HepG2 (cell line): ENCODE data around the gene EPC2. TPM values are rescaled to one million over a fixed set of nuclear protein-coding genes. Genes with fewer than 3 reads are reported as not detected.
A peak's percentile ranks its signal among the peaks of the same experiment; 100 is the strongest.

ENCODE experiments used
- AHDC1 ChIP-seq: sonication (generic); formaldehyde crosslinking; IDR thresholded peaks from 2 replicates; pipeline ENCODE4 v1.5.1; 2020; ENCODE audit warnings: mild to moderate bottlenecking, missing genetic modification reagents, borderline replicate concordance
- ARNT2 ChIP-seq: sonication (generic); formaldehyde crosslinking; IDR thresholded peaks from 2 replicates; pipeline ENCODE4 v1.8.0; 2022; ENCODE audit warnings: mild to moderate bottlenecking, low read depth, missing genetic modification reagents, moderate library complexity
- ARNTL ChIP-seq: sonication (generic); formaldehyde crosslinking; IDR thresholded peaks from 2 replicates; pipeline ENCODE4 v1.4.0; 2020; ENCODE audit warnings: mild to moderate bottlenecking, missing genetic modification reagents
- DNMT3B ChIP-seq: conservative IDR thresholded peaks from 2 replicates; pipeline ENCODE4 v1.6.1; 2016; ENCODE audit warnings: missing biosample characterization, control low read depth
- GATA4 ChIP-seq: sonication (generic); IDR thresholded peaks from 2 replicates; pipeline ENCODE4 v1.6.1; 2016; ENCODE audit warnings: antibody characterized with exemption, low read depth, borderline replicate concordance
- HOXA5 ChIP-seq: sonication (generic); formaldehyde crosslinking; IDR thresholded peaks from 2 replicates; pipeline ENCODE4 v1.4.0; 2020; ENCODE audit warnings: missing genetic modification reagents
- IRF2 ChIP-seq: IDR thresholded peaks from 2 replicates; pipeline ENCODE4 v1.6.1; 2018; ENCODE audit warnings: missing genetic modification reagents, missing compliant biosample characterization
- ISL2 ChIP-seq: sonication (generic); formaldehyde crosslinking; IDR thresholded peaks from 2 replicates; pipeline ENCODE4 v1.5.0; 2020; ENCODE audit warnings: missing genetic modification reagents
- JUN ChIP-seq: sonication (generic); formaldehyde crosslinking; IDR thresholded peaks from 2 replicates; pipeline ENCODE4 v1.4.0; 2020; ENCODE audit warnings: mild to moderate bottlenecking, missing genetic modification reagents
- NR2F2 ChIP-seq: IDR thresholded peaks from 2 replicates; pipeline ENCODE4 v1.6.1; 2012; ENCODE audit warnings: low read depth, inconsistent platforms, borderline replicate concordance
- POGZ ChIP-seq: sonication (generic); formaldehyde crosslinking; IDR thresholded peaks from 2 replicates; pipeline ENCODE4 v1.4.0; 2020; ENCODE audit warnings: mild to moderate bottlenecking, missing genetic modification reagents
- SRSF4 ChIP-seq: fragments of 200-400 bp; formaldehyde crosslinking; IDR thresholded peaks from one replicate; pipeline ENCODE4 v1.6.1; 2018; ENCODE audit warnings: mild to moderate bottlenecking, low read depth, low read length, moderate library complexity; ENCODE audit not compliant: poor library complexity, severe bottlenecking
- SSRP1 ChIP-seq: IDR thresholded peaks from 2 replicates; pipeline ENCODE4 v1.6.1; 2016; ENCODE audit warnings: control low read depth
- ZBTB2 ChIP-seq: sonication (generic); formaldehyde crosslinking; IDR thresholded peaks from 2 replicates; pipeline ENCODE4 v1.8.0; 2022; ENCODE audit warnings: low read depth, missing genetic modification reagents
- ZBTB7B ChIP-seq: sonication (generic); formaldehyde crosslinking; IDR thresholded peaks from 2 replicates; pipeline ENCODE4 v1.4.0; 2020; ENCODE audit warnings: missing genetic modification reagents
- ZFY ChIP-seq: sonication (generic); formaldehyde crosslinking; IDR thresholded peaks from 2 replicates; pipeline ENCODE4 v1.4.0; 2020; ENCODE audit warnings: missing genetic modification reagents
- ZIK1 ChIP-seq: sonication (generic); formaldehyde crosslinking; IDR thresholded peaks from 2 replicates; pipeline ENCODE4 v1.5.0; 2020; ENCODE audit warnings: mild to moderate bottlenecking, low read depth, missing genetic modification reagents, borderline replicate concordance
- ZMYM4 ChIP-seq: sonication (generic); formaldehyde crosslinking; IDR thresholded peaks from 2 replicates; pipeline ENCODE4 v1.8.1; 2023; ENCODE audit warnings: mild to moderate bottlenecking, missing genetic modification reagents
- ZNF124 ChIP-seq: sonication (generic); formaldehyde crosslinking; IDR thresholded peaks from 2 replicates; pipeline ENCODE4 v1.4.0; 2020; ENCODE audit warnings: missing genetic modification reagents
- ZNF547 ChIP-seq: sonication (generic); formaldehyde crosslinking; IDR thresholded peaks from 2 replicates; pipeline ENCODE4 v1.5.1; 2020; ENCODE audit warnings: mild to moderate bottlenecking, missing genetic modification reagents
- ZSCAN9 ChIP-seq: IDR thresholded peaks from 2 replicates; pipeline ENCODE4 v1.6.1; 2016; ENCODE audit warnings: borderline replicate concordance
- polyA plus RNA-seq, 8 experiments: library from polyadenylated mRNA; depleted of rRNA in 3 of 8; stranded (reverse) in 7 of 8; unstranded in 1 of 8; fragments of >200 nt; fragmentation: Illumina TruSeq in 4 of 8; extraction: Trizol in 4 of 8; gene quantifications; 2 replicates each; pipeline versions ENCODE4 v1.2.1 to v1.2.3, GENCODE V29; 2011 to 2016; ENCODE audit warnings: low read depth in 4 of 8, missing spikeins in 1 of 8, mixed read lengths in 1 of 8; ENCODE audit not compliant: insufficient read depth in 1 of 8
- total RNA-seq, 5 experiments: library from RNA; depleted of rRNA; stranded (reverse); fragments of >200 nt; fragmentation: Illumina TruSeq; extraction: Trizol; gene quantifications; 2 replicates each; pipeline ENCODE4 v1.2.3, GENCODE V29; 2016; ENCODE audit warnings: low read depth in 1 of 5
- TF ChIP-seq, protein P1 (sequence below): sonication (generic); formaldehyde crosslinking; IDR thresholded peaks from 2 replicates; pipeline ENCODE4 v1.5.0; 2020; ENCODE audit warnings: missing genetic modification reagents

The EPC2 gene
- total and polyA plus RNA-seq, 2 of the 13 experiments (the other 11 are each of a cell fraction or from before 2014, with no cell fraction given), result 20.5 to 22.0 TPM

DNA sequence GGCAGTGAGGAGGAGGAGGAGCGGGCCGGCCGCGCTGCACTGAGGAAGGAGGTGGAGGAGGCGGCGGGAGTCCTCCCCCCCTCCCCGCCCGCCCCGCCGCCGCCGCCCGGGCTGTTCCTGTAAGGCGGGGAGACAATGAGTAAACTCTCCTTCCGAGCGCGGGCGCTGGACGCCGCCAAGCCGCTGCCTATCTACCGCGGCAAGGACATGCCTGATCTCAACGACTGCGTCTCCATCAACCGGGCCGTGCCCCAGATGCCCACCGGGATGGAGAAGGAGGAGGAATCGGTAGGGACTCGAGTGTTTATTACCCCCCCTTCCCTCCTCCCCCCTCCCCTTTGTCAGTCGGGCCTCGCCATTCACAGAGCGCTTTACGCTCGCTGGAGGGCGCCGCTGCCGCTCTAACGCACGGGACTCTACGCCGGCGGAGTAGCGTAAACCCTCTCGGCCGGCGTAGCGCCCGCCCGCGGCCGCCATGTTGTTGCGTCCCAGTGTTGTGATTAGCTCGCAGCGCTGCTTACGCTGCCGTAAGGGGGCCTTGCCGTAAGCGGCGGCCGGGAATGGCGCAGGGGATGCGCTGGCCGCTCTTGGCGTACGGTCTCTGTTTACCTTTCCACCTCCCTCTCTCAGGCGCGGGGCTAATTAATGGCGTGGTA lies 460 bp downstream of the EPC2 start (continued):
- TF ChIP-seq AHDC1 (no peak), ISL2 (CRISPR knock-in tag) (no peak), ZNF547 (no peak), ZBTB7B (CRISPR knock-in tag) (peak; percentile 21; the same call in 1 of the 2 replicates), POGZ (CRISPR knock-in tag) (peak; percentile 81), ZBTB2 (CRISPR knock-in tag) (peak; percentile 70), JUN (0 out of 2 replicates have a peak, but pooled peaks have one; percentile 17), ZNF124 (CRISPR knock-in tag) (no peak; the same call in 1 of the 2 replicates), HOXA5 (CRISPR knock-in tag) (0 out of 2 replicates have a peak, but pooled peaks have one; percentile 6), ZSCAN9 (0 out of 2 replicates have a peak, but pooled peaks have one; percentile 23), SSRP1 (no peak; the same call in none of the 2 replicates), ARNTL (CRISPR knock-in tag) (no peak), IRF2 (CRISPR knock-in tag) (peak; percentile 40; the same call in 1 of the 2 replicates), NR2F2 (no peak; the same call in 1 of the 2 replicates), ZMYM4 (CRISPR knock-in tag) (peak; percentile 66), SRSF4 (no peak), ZFY (peak; percentile 59), ZIK1 (0 out of 2 replicates have a peak, but pooled peaks have one; percentile 14), GATA4 (no peak), ARNT2 (CRISPR knock-in tag) (no peak), DNMT3B (CRISPR knock-in tag) (no peak; the same call in 1 of the 2 replicates)
- TF ChIP-seq, protein P1, sequence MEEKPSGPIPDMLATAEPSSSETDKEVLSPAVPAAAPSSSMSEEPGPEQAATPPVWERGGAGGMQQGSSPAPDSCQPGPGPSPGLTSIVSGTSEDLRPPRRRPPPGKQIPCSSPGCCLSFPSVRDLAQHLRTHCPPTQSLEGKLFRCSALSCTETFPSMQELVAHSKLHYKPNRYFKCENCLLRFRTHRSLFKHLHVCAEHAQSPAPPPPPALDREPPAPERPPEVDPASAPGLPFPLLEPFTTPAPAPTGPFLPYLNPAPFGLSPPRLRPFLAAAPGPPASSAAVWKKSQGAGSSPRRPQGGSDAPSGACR, result no peak
